K562 treated with DMSO at 1 percent for 48 hours (cell line): Measurements from ENCODE around the gene TFG. TPM values are rescaled to one million over a fixed set of nuclear protein-coding genes. Genes with fewer than 3 reads are reported as not detected.

Source experiments
- total RNA-seq: library from RNA; unstranded; fragments of 300-600 nt; gene quantifications from 2 replicates; pipeline ENCODE4 v1.2.3, GENCODE V29; 2022; ENCODE audit warnings: low replicate concordance; ENCODE audit errors: extremely low read depth

TFG gene
- total RNA-seq, result not detected in 2 replicates

GRCh38 chr3:100708989-100709841, at the start of gene TFG:
Gene TFG (plus strand): TSS chr3:100709494. CDS start chr3:100713686, 4,192 bp downstream.

Other genes with a start within 250 kb of the TFG start
- not detected in 2 replicates for gene TMEM45A, start 216.9 kb upstream of the TFG start, total RNA-seq
- not detected in 2 replicates for gene ADGRG7, start 99.9 kb upstream of the TFG start, total RNA-seq